ENCODE data around the gene RPTOR.

Gene RPTOR

DNA sequence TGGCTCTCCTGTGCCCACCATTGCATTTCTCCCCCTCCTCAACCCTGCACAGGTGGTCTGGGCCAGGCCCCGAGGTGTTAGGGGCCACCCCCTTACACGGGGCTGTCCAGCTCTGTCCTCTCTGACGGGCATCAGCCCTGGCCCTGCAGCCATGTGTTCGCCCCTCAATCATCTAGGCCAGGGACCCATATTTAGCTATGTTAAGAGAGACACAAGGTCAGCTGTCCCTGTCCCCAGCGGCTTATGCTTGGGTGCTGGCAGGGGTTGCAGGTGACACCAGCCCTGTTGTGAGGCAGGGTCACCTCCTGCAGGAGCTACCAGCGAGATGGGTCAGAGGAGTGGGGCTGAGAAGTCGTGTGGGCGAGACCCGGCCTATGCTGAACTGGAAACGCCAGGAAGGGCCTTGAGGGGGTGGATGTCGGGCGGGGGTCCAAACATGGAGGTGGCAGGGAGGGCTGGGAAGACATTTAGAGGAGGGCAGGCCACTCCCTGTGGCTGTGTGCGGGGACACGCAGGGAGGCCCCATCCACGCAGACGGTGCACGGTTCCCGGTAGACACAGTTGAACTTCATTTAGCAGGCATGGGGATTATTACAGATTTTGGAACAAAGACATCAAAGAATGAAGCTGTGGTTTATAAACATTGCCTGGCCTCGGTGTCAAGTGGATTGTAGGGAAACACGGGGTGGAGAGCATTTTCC is 313.8 kb downstream of the RPTOR start:
- no peak for DNase-seq

DNA sequence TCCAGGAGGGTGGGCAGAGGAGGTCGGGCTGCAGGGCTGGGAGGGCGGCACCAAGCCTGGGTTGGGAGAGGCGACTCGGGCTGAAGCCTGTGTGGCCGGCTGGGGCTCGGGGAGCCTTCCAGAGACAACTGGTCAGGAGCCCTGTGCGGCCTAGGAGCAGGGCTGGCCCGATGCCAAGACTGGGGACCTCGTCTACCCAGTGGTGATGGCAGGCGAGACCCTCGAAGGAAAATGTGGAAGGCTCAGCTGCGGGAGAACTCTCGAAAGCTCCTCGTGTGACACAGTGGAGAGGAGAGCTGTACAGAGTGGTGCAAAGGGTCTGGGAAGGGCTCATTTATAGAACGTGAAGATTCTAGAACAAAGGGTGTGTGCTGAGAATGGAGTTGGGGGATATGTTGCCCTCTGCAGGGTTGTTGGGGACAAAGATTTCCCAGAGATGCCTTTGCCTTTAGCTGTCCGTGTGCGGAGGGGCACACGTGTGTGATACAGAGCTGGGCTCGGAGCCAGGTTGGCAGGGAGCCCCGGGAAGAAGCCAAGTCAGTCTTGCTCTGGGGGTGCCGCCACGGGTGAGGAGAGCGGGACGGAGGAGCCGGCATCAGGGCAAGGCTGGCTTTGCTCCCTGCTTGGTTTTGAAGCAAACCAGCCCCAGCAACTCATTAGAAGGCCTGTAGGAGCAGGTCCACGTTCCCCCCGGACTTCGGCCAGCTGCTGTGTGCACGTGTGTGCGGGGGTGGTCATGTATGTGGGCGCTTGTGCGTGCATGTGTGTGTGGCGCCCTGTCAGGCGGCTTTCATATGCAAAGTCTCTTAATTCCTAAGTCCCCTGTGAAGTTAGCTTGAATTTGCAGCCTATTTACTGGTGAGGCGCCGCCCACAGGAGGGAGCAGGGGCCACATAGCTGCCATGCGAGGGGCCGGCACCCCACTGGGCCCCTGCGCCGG is 314.6 kb downstream of the RPTOR start:
- no peak for DNase-seq

- no peak for DNase-seq
Observed at GRCh38 chr17:80860101-80860671, 315.5 kb downstream of the RPTOR start.

DNA sequence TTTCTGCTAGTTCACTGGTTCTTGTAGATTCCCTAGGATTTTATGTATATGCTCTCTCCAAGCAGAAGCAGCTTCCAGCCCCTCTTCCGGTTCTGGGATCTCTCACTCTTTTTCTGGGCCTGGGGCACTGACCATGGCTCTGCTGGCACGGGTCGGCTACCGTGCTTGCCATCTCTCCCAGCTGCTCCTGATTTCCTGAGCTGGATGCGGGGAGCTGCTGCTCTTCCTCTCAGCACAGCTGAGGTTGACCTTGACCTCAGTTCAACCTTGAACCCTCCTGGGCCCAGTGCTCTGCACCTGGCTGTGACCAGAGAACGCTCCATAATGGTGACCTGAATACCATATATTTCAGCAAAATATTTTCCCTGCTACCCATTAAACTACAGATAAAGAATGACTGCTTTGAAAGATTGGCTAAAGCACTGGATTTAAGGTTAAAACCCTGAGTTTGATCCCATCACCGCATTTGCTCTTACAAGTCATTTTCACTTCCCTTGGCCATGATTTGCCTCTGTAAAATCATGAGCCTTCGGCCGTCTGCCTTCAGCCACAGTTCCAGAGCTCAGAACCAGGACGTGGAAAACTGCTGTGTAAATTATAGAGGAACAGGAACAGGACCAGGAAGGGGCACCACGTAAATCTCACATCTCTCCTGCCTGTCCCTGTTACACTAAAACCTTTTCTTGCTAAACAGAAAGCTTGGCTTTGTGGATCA is 316.2 kb downstream of the RPTOR start:
- DNase-seq: no peak

DNA sequence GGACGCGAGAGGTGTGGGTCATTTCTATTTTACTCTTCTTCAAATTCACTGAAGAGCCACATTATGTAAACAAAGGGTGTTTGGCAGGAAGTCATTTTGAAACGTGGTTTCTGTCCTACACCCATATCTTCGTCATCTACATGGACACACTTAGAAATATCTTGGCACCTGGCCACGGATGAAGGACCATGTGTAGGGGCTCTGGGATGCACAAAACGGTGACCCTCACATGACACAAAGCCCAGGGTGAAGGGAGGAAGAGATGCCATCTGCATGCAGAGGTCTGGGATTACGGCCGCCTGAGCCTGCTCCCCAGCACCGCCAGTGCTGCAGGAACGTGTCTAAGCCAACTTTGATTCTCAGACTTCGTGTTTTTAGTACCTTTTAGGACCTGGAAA is 316.8 kb downstream of the RPTOR start:
- DNase-seq: no peak

- DNase-seq: peak; percentile 51
Observed at GRCh38 chr17:80861892-80862291, 317.3 kb downstream of the RPTOR start.

DNA sequence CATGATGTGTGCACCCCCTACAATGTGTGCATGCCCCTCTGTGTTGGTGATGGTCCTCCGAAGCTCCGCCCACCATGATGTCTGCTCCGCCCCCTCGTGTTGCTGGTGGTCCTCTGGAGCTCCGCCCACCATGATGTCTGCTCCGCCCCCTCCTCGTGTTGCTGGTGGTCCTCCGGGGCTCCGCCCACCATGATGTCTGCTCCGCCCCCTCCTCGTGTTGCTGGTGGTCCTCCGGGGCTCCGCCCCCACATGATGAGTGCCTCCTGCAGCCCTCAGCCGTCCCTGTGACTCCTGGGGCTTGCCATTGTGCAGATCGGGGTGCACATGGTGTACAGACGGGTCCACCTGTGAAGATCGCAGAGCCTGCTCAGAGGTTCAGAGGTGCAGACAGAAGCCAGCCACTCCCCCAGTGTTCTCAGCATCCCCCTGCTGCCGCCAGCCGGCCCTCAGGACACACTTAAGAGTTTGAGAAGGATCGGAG is 317.9 kb downstream of the RPTOR start:
- DNase-seq: no peak

DNA sequence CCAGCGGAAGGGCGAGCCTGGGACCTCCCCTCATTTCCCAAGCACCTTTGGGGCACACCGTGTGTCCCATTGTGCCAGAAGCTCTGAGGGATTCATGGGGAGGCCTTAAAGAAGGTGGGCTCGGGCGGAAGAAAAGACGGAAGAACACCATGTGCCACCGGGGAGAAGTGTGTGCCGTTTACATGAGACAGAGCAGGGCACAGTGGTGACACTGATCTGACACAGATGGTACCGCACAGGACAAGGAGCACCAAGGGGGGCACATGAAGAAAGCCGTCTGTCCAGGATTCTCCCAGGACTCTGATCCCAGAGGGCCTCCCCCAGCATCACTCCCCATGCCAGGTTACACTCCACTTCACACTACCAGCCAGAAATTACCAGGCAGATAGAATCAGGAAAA is 318.3 kb downstream of the RPTOR start:
- DNase-seq: no peak

GRCh38 chr17:80863626-80864025 is 319.0 kb downstream of the RPTOR start:
- no peak for DNase-seq

DNA sequence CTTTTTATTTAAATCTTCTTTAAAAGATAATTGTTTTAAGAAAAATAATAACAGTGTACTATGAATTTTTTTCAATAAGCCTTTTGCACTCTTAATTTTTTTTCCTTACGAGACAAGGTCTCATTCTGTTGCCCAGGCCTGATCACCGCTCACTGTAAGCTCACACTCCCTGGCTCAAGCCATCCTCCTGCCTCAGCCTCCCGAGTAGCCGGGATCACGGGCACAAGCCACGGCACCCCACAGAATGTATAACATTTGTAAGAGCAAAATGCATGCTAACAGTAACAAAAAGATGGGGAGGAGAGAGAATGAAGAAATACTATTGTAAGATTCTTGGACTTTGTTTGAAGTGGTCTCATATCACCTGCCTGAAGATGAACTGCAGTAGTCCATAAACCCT is 320.1 kb downstream of the RPTOR start:
- DNase-seq: no peak

GRCh38 chr17:80866050-80866793 is 321.6 kb downstream of the RPTOR start:
- peak; percentile 68 for DNase-seq

GRCh38 chr17:80868022-80868609 is 323.5 kb downstream of the RPTOR start:
- DNase-seq: no peak

GRCh38 chr17:80869481-80870145 is 325.0 kb downstream of the RPTOR start:
- DNase-seq: no peak

GRCh38 chr17:80870401-80870800 is 325.8 kb downstream of the RPTOR start:
- no peak for DNase-seq

GRCh38 chr17:80871341-80871740 is 326.7 kb downstream of the RPTOR start:
- peak; percentile 35 for DNase-seq

DNA sequence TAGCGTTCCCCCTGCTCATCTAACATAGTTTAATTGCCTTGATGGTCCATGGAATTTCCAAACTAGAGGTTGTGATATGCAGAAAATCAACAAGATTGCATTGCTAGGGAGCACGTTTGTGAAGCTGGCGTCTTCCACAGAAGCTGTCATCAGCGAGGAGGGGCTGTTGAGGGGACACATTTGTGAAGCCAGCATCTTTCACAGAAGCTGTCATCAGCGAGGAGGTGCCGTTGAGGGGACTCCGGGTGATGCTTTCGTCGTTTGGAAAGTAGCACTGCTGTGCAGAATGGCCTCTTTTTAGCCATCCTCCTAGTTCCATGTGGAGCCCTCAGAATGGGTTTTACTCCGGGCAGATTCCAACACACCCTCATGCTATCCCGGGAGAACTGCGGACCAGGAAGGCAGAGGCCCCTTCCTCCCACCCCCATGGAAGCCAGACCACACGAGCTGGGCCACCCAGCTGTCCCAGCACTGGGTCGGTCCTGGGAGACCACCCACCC is 327.4 kb downstream of the RPTOR start:
- no peak for DNase-seq

DNA sequence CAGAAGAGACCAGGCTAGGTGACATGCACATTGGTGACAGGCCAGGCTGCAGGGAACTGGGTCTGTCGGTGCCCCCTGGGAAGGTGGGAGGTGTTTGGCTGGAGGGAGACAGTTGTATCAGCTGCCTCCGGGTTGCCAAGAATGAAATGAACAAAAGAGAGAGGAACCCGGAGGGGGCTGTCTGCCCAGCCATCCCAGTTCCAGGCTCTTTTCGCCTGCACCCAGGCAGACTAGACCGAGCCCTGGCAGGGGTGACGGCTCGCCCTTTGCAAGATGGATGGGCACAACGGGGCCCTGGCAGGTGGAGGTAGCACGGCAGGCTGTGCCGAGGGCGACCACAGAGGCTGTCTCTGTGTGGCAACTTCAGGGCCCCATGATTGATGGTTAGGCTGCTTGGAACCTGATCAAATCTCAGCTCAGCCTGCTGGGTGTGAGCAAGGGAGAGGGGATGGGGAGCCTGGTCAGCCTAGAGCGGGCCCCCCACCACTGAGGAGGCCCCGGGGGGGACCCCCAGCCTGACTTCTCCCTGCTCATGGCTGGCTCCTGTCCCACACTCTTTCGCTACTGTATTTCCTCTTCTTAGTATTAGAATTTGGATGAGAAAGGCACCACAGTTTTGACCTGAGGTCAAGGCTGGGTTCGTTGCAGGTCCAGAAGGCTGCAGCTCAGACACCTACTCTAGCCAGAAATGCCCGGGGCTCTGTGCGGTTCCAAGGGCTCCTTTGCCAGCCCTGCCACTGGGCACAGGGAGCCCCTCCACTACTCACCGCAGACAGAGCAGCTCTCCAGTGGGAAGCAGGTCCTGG is 328.1 kb downstream of the RPTOR start:
- DNase-seq: no peak

GRCh38 chr17:80873307-80873951 is 328.8 kb downstream of the RPTOR start:
- DNase-seq: no peak

GRCh38 chr17:80874866-80875445 is 330.3 kb downstream of the RPTOR start:
- DNase-seq: no peak
